ENCODE data around the gene BMS1. TPM values are rescaled to one million over a fixed set of nuclear protein-coding genes. Genes with fewer than 3 reads are reported as not detected.

Gene BMS1
- total RNA-seq, 4 donors from 2014 or later: 12.4 to 25.2 (median 14.7) TPM

DNA sequence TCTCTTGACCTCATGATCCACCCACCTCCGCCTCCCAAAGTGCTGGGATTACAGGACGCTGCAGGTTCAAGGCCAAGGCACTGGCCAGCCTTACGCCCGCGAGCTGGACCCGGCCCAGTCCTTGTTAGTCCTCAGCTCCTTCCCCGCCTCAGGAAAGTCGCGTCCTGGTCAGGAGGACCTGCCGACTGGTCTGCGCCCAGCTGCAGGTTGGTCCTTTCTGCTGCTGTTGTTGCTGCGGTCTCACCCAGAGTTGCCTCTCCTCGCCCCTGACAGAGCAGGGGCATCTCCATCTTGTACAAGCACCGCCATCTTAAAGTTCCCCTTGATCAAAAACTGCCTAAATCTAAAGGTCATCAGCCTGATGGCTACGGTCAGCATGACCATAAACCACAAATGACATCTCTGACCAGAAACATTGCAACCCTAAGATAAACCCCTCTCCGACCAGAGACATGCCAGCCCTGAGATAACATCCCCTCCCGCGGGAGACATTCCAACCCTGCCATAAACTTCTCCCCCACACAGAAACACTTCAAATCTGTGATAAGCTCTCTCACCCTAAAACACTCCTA is 13.9 kb upstream of the BMS1 start:
- no peak for DNase-seq (ENCODE audit: low spot score)
- no peak for ATAC-seq (ENCODE audit: low FRiP score)
- TF ChIP-seq, protein P1, sequence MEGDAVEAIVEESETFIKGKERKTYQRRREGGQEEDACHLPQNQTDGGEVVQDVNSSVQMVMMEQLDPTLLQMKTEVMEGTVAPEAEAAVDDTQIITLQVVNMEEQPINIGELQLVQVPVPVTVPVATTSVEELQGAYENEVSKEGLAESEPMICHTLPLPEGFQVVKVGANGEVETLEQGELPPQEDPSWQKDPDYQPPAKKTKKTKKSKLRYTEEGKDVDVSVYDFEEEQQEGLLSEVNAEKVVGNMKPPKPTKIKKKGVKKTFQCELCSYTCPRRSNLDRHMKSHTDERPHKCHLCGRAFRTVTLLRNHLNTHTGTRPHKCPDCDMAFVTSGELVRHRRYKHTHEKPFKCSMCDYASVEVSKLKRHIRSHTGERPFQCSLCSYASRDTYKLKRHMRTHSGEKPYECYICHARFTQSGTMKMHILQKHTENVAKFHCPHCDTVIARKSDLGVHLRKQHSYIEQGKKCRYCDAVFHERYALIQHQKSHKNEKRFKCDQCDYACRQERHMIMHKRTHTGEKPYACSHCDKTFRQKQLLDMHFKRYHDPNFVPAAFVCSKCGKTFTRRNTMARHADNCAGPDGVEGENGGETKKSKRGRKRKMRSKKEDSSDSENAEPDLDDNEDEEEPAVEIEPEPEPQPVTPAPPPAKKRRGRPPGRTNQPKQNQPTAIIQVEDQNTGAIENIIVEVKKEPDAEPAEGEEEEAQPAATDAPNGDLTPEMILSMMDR (IDR thresholded peaks at IDR 0.05): no peak

DNA sequence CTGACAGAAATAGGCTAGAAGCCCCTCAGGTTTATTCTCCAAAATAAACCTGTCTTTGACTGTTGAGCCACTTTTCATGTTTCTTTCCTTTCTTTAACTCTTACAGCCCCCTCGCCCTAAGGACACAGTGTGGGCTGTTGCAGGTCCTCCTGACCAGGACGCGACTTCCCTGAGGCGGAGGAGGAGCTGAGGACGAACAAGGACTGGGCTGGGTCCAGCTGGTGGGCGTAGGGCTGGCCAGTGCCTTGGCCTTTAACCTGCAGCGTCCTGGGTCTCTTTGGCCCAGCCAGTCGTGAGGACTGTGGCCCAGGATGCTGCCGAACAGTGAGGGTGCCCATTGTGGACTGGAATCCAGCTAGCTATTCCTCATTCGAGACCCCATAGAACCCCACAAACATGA is 13.4 kb upstream of the BMS1 start:
- no peak for ATAC-seq (ENCODE audit: low FRiP score)
- DNase-seq (ENCODE audit: low spot score): no peak
- TF ChIP-seq, protein P1 (IDR thresholded peaks at IDR 0.05): no peak

DNA sequence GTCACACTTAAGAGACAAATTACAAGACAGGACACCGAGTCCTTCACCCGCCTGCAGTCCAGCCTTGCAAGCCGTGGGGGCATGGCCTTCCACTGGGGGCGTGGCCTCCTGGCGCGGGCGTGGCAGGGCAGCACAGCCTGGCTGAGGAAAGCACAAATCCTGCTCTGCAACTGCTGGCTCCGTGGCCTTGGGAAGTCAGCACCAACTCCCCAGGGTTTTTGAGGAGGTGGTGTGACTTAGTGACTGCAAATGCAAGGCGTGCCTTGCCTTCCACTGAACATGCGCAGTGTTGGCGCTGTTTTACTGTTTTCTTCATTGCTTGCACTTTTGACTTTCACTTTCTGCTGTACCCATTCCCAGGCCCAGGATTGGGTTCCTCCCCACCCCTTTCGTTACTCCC is 12.9 kb upstream of the BMS1 start:
- TF ChIP-seq, protein P1 (IDR thresholded peaks at IDR 0.05): no peak
- DNase-seq (ENCODE audit: low spot score) (no peak), ATAC-seq (ENCODE audit: low FRiP score) (no peak)

DNA sequence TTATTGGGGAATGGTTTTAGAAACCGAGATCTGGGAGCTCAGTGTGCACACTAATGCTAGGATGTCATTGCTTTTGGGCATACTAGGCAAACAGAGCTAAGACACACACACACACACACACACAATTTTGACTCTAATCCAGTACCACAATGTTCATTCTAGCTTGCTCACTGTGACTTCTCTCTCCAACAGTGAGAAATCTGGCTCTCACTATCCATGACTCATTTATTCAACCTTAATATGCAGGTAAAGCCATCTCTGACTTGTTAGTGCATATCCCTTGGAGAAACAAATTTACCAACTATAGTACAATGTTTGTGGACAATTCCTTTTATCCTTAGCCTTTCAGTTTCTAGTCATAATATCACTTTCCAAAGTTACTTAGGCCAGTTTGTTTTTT is 5.9 kb upstream of the BMS1 start:
- no peak for DNase-seq (ENCODE audit: low spot score)
- no peak for ATAC-seq (ENCODE audit: low FRiP score)
- TF ChIP-seq, protein P1 (IDR thresholded peaks at IDR 0.05): no peak

DNA sequence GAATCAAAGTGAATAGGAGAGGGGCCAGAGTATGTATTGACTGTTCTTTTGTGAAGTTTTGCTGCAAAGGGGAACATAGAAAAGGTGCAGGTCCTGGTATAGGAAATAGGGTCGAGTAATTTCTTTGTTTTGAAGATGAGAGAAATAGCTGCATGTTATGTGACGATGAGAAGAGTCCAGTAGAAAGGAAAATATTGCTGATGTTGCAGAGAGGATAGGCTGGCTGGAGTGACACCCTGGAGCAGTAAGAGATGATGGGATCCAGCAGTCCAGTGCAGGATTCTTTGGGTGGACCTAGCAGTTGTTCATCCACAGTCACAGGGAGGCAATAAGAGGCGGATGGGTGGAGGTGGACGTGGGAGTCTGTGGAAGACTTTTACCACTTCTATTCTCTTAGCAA is 2.1 kb upstream of the BMS1 start:
- no peak for DNase-seq (ENCODE audit: low spot score)
- TF ChIP-seq, protein P1 (IDR thresholded peaks at IDR 0.05): no peak
- no peak for ATAC-seq (ENCODE audit: low FRiP score)

DNA sequence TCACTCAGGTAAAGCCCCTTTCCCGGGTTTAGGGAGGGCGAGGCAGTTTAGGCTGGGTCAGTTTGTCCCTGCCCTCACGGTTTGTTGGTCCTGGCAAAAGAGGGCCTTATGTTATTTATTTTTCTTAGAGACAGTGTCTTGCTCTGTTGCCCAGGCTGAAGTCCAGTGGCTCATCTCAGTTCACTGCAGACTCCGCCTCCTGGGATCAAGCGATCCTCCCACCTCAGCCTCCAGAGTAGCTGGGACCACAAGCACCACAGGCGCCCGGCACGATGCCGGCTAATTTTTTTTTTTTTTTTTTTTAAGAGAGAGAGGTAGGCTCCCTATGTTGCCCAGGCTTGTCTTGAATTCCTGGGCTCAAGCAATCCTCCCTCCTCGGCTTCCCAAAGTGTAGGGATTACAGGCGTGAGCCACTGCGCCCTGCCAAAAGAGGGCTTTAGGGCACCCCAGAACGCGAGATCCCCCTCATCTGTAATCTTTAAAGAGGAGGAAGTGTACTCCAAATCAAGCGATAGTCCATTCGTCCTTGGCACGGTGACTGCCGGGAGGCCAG is 626 bp upstream of the BMS1 start:
- no peak for ATAC-seq (ENCODE audit: low FRiP score)
- TF ChIP-seq, protein P1 (IDR thresholded peaks at IDR 0.05): no peak
- no peak for DNase-seq (ENCODE audit: low spot score)

DNA sequence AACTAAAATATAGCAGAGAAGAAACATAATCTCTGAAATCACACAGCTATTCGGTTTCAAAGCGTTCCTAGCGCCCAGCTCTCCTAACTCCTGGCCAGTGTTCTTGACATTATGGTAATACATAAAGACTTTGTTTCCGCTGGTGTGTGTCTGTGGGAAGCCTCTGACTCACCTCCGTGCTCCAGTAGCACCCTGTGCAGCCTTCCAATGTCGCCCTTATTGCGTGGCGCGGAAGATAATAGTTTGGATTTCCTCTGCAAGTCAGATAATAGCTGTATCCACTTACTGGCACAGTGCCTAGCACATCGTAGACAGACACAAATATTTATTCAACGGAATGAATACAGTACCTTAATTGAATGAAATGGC is 570 bp downstream of the BMS1 start:
- no peak for ATAC-seq (ENCODE audit: low FRiP score)

More for the DNA sequence above, 570 bp downstream of the BMS1 start:
- TF ChIP-seq, protein P1 (IDR thresholded peaks at IDR 0.05): no peak
- DNase-seq (ENCODE audit: low spot score): no peak

Measured in omental fat pad (tissue), 4 donors.